ENCODE data around the gene MYH7B. TPM values are rescaled to one million over a fixed set of nuclear protein-coding genes. Genes with fewer than 3 reads are reported as not detected.

The MYH7B gene
- total RNA-seq, 1 experiment from 2014 or later: 0.22 TPM

GRCh38 chr20:34938466-34939163 is 17.1 kb upstream of the MYH7B start:
- no peak overlapping the region for H3K18ac ChIP-seq (ENCODE audit: insufficient read length, low read depth, low read length)
- no peak overlapping the region for H3K27ac ChIP-seq (ENCODE audit: insufficient read length, low read depth, low read length)
- H3K27me3 ChIP-seq (ENCODE audit: insufficient read depth, low read length): no peaks in the 10 kb centered on the region
- H3K23ac ChIP-seq (ENCODE audit: insufficient read length, low read depth, low read length): no peak overlapping the region
- H3K9me3 ChIP-seq (ENCODE audit: control insufficient read depth, low read depth, low read length): no peaks in the 10 kb centered on the region
- no peak overlapping the region for H3K14ac ChIP-seq (ENCODE audit: insufficient read depth, low read length)
- Mint-ChIP-seq H3K4me1 (peaks cover 0 to 6% of the 10 kb centered on the region in 2 experiments; a peak in 1 of 4 replicates), H3K27ac (peak overlapping the region in 1 of 3 experiments; percentile 53; a peak in 3 of 7 replicates), H3K9me3 (no peaks in the 10 kb centered on the region), H3K4me3 (no peak overlapping the region), H3K27me3 (ENCODE audit: low read depth) (no peaks in the 10 kb centered on the region), H3K36me3 (ENCODE audit: insufficient read depth in 1 of 3, low read depth in 3 of 3) (peaks cover 2 to 59% (median 24%) of the 10 kb centered on the region in 3 experiments; a peak in 6 of 7 replicates)
- no peaks in the 10 kb centered on the region for H3K79me2 ChIP-seq (ENCODE audit: insufficient read depth, low read length)
- H3K23me2 ChIP-seq (ENCODE audit: insufficient read length, low read depth, low read length, poor library complexity, severe bottlenecking): no peaks in the 10 kb centered on the region
- no peak for DNase-seq
- H4K91ac ChIP-seq (ENCODE audit: insufficient read length, low read depth, low read length): no peak overlapping the region
- no peak overlapping the region for H3T11ph ChIP-seq (ENCODE audit: low read length)
- WGBS (ENCODE audit: extremely low coverage, insufficient read length, low lambda C conversion rate): no CpG with 5 or more reads among the region's 14 CpGs
- H3K4me1 ChIP-seq (ENCODE audit: insufficient read depth, low read length): no peaks in the 10 kb centered on the region
- no peaks in the 10 kb centered on the region for H4K20me1 ChIP-seq (ENCODE audit: control insufficient read depth, insufficient read depth, insufficient read length)
- H4K5ac ChIP-seq (ENCODE audit: insufficient read length, low read depth, low read length): no peak overlapping the region
- no peak overlapping the region for H2BK12ac ChIP-seq (ENCODE audit: insufficient read length, low read depth, low read length)
- H3K79me1 ChIP-seq (ENCODE audit: insufficient read depth, low read depth, low read length, poor library complexity, severe bottlenecking): no peaks in the 10 kb centered on the region
- H3K9ac ChIP-seq (ENCODE audit: extremely low read depth, insufficient read length, low read length): no peak overlapping the region
- no peak overlapping the region for H3K56ac ChIP-seq (ENCODE audit: insufficient read length, low read depth, low read length)
- no peak overlapping the region for H3K4ac ChIP-seq (ENCODE audit: low read depth, low read length)
- H2AK5ac ChIP-seq (ENCODE audit: insufficient read length, low read length): no peak overlapping the region
- no peak overlapping the region for H4K8ac ChIP-seq (replicated peaks; ENCODE audit: insufficient read length, low read depth, low read length)
- no peak overlapping the region for H2BK15ac ChIP-seq (ENCODE audit: low read depth, low read length)
- H2AFZ ChIP-seq (ENCODE audit: low read length): no peak overlapping the region
- H2BK5ac ChIP-seq (ENCODE audit: insufficient read length, low read length): no peak overlapping the region
- H2BK20ac ChIP-seq (ENCODE audit: low read depth, low read length, poor library complexity, severe bottlenecking): no peak overlapping the region
- no peak for TF ChIP-seq CTCF (conservative IDR thresholded peaks at IDR 0.05)
- no peak overlapping the region for H2BK120ac ChIP-seq (ENCODE audit: low read depth, low read length, poor library complexity, severe bottlenecking)
- H3K4me2 ChIP-seq (ENCODE audit: insufficient read depth, insufficient read length, low read length): no peak overlapping the region
